DND-41 (cell line): ENCODE measurements around the gene TMCC1.

Experiments used
- EZH2 ChIP-seq: IDR thresholded peaks from 3 replicates; pipeline ENCODE4 v1.6.1; 2012; ENCODE audit warnings: borderline replicate concordance, low read depth, mild to moderate bottlenecking, moderate library complexity, low read length, inconsistent platforms; ENCODE audit not compliant: severe bottlenecking
- TF ChIP-seq, protein P1 (sequence below): IDR thresholded peaks from 2 replicates; pipeline ENCODE4 v1.5.1; 2012; ENCODE audit warnings: borderline replicate concordance, low read length, moderate library complexity, mild to moderate bottlenecking; ENCODE audit not compliant: poor library complexity, severe bottlenecking; ENCODE audit errors: extremely low read depth

- TF ChIP-seq, protein P1, sequence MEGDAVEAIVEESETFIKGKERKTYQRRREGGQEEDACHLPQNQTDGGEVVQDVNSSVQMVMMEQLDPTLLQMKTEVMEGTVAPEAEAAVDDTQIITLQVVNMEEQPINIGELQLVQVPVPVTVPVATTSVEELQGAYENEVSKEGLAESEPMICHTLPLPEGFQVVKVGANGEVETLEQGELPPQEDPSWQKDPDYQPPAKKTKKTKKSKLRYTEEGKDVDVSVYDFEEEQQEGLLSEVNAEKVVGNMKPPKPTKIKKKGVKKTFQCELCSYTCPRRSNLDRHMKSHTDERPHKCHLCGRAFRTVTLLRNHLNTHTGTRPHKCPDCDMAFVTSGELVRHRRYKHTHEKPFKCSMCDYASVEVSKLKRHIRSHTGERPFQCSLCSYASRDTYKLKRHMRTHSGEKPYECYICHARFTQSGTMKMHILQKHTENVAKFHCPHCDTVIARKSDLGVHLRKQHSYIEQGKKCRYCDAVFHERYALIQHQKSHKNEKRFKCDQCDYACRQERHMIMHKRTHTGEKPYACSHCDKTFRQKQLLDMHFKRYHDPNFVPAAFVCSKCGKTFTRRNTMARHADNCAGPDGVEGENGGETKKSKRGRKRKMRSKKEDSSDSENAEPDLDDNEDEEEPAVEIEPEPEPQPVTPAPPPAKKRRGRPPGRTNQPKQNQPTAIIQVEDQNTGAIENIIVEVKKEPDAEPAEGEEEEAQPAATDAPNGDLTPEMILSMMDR: no peak
- no peak for TF ChIP-seq EZH2
Observed at GRCh38 chr3:129738172-129738571, 155.3 kb downstream of the TMCC1 start.
